ENCODE results near the gene DEK. TPM values are rescaled to one million over a fixed set of nuclear protein-coding genes. Genes with fewer than 3 reads are reported as not detected.

DEK gene
- polyA plus RNA-seq, 1 of the 3 experiments (the other 2 are of a cell fraction) = 34.2 TPM

GRCh38 chr6:18308070-18308735 lies 43.9 kb upstream of the DEK start (continued):
- TF ChIP-seq ZBTB33 (IDR thresholded peaks at IDR 0.05; ENCODE audit: borderline replicate concordance, low read depth) = no peak
- no peak for TF ChIP-seq FOXJ3 (CRISPR knock-in tag; IDR thresholded peaks at IDR 0.05)
- TF ChIP-seq FOXM1 (IDR thresholded peaks at IDR 0.05; ENCODE audit: low read depth) = no peak
- peak; percentile 7; the same call in 1 of the 2 replicates for TF ChIP-seq NFIC (IDR thresholded peaks at IDR 0.05; ENCODE audit: borderline replicate concordance)
- TF ChIP-seq TAF1 (IDR thresholded peaks at IDR 0.05; ENCODE audit: borderline replicate concordance, low read depth, low read length) = no peak
- TF ChIP-seq USF2 (IDR thresholded peaks at IDR 0.05; ENCODE audit: borderline replicate concordance, low read depth, low read length) = no peak
- no peak for TF ChIP-seq MEF2A (IDR thresholded peaks at IDR 0.05; ENCODE audit: borderline replicate concordance, low read depth)
- 0 out of 4 replicates have a peak, but pooled peaks of 1 of the 2 experiments have one; percentile 35 for TF ChIP-seq EP300 (IDR thresholded peaks at IDR 0.05; ENCODE audit: borderline replicate concordance in 1 of 2, low read depth in 1 of 2, low read length in 1 of 2)
- TF ChIP-seq MXI1 (IDR thresholded peaks at IDR 0.05; ENCODE audit: low read depth, low read length) = no peak
- no peak for TF ChIP-seq SMC3 (IDR thresholded peaks at IDR 0.05; ENCODE audit: low read depth, low read length)
- TF ChIP-seq YY1 (IDR thresholded peaks at IDR 0.05; ENCODE audit: low read depth) = no peak
- TF ChIP-seq IRF3 (IDR thresholded peaks at IDR 0.05; ENCODE audit: low read depth, low read length) = no peak
- no peak for TF ChIP-seq RXRA (IDR thresholded peaks at IDR 0.05; ENCODE audit: borderline replicate concordance, low read depth)
- no peak for TF ChIP-seq TCF12 (IDR thresholded peaks at IDR 0.05)

DNA sequence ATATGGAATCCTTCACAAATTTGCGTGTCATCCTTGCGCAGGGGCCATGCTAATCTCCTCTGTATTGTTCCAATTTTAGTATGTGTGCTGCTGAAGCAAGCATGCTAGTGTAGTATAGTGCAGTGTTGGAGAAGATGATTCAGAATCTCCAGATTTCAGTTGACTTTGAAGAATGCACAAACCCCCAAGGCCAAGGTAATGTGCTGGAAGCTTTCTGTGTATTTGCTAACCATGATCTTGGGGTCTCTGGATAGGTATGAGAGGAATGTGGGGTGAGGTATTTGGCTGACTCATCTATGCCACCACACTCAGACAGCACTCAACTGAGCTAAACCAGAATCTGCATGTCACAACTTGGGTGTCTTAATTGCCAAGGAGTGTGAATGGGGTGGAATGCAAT lies 42.6 kb upstream of the DEK start:
- TF ChIP-seq TEAD4 (IDR thresholded peaks at IDR 0.05; ENCODE audit: borderline replicate concordance, insufficient read depth) (peak; percentile 53; the same call in 1 of the 2 replicates), RCOR1 (IDR thresholded peaks at IDR 0.05; ENCODE audit: low read length) (no peak), POLR2AphosphoS5 (IDR thresholded peaks at IDR 0.05; ENCODE audit: low read depth, low read length) (peak; percentile 32; the same call in 1 of the 2 replicates), ZBTB33 (IDR thresholded peaks at IDR 0.05; ENCODE audit: borderline replicate concordance, low read depth) (no peak), MAX (IDR thresholded peaks at IDR 0.05; ENCODE audit: low read depth) (no peak), TCF12 (IDR thresholded peaks at IDR 0.05) (peak; percentile 89), EP300 (IDR thresholded peaks at IDR 0.05; ENCODE audit: borderline replicate concordance in 1 of 2, low read depth in 1 of 2, low read length in 1 of 2) (peak in 1 of 2 experiments; percentile 74; a peak in 2 of 4 replicates), JUND (IDR thresholded peaks at IDR 0.05) (peak; percentile 51), SMC3 (IDR thresholded peaks at IDR 0.05; ENCODE audit: low read depth, low read length) (no peak), NFIC (IDR thresholded peaks at IDR 0.05; ENCODE audit: borderline replicate concordance) (no peak), FOSL2 (IDR thresholded peaks at IDR 0.05; ENCODE audit: borderline replicate concordance, low read depth) (peak; percentile 64; the same call in 1 of the 2 replicates), FOXM1 (IDR thresholded peaks at IDR 0.05; ENCODE audit: low read depth) (no peak)
- TF ChIP-seq, protein P1, sequence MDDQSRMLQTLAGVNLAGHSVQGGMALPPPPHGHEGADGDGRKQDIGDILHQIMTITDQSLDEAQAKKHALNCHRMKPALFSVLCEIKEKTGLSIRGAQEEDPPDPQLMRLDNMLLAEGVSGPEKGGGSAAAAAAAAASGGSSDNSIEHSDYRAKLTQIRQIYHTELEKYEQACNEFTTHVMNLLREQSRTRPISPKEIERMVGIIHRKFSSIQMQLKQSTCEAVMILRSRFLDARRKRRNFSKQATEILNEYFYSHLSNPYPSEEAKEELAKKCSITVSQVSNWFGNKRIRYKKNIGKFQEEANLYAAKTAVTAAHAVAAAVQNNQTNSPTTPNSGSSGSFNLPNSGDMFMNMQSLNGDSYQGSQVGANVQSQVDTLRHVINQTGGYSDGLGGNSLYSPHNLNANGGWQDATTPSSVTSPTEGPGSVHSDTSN (IDR thresholded peaks at IDR 0.05) = peak; percentile 77
- peaks cover 14% of the 10 kb centered on the region for H3F3A ChIP-seq (replicated peaks; ENCODE audit: insufficient read depth)
- no peak overlapping the region for H2AFZ ChIP-seq (ENCODE audit: low read depth)
- 78% methylated on average over 2 of the region's 2 CpGs for WGBS (ENCODE audit: low lambda C conversion rate)
- H3K9me3 ChIP-seq = no peaks in the 10 kb centered on the region
- peak overlapping the region in 1 of 2 experiments; percentile 18; a peak in 1 of 4 replicates for H3K27ac ChIP-seq (ENCODE audit: low read depth in 2 of 2, low read length in 1 of 2)
- no peaks in the 10 kb centered on the region for H3K27me3 ChIP-seq (ENCODE audit: insufficient read depth)
- H4K20me1 ChIP-seq (ENCODE audit: insufficient read depth) = no peaks in the 10 kb centered on the region
- no peaks in the 10 kb centered on the region for H3K36me3 ChIP-seq (replicated peaks in 1 of 2; ENCODE audit: control insufficient read depth in 1 of 2, insufficient read depth in 2 of 2, low read length in 1 of 2)
- POLR2A ChIA-PET = no interaction called here
- no peak overlapping the region for H3K4me3 ChIP-seq (ENCODE audit: low read depth in 2 of 2, low read length in 1 of 2)
- H3K9ac ChIP-seq = no peak overlapping the region
- no peaks in the 10 kb centered on the region for H3K79me2 ChIP-seq (ENCODE audit: insufficient read depth)
- H3K4me1 ChIP-seq (ENCODE audit: control insufficient read depth in 1 of 2, insufficient read depth in 2 of 2, low read depth in 1 of 2, low read length in 1 of 2) = peaks cover 0 to 7% of the 10 kb centered on the region in 2 experiments; a peak in 1 of 4 replicates
- no peaks in the 10 kb centered on the region for H3K9me2 ChIP-seq
- CTCF ChIA-PET = interaction anchor here (1.1 to 1.7 kb wide), 2 partner anchors 9 to 12 kb away, joined by 3 to 7 read pairs; no protein-coding TSS in a partner anchor
- DNase-seq = no peak
- H3K4me2 ChIP-seq = no peak overlapping the region

Data from SK-N-SH (cell line).